ENCODE data around the gene GARIN1A. TPM values are rescaled to one million over a fixed set of nuclear protein-coding genes. Genes with fewer than 3 reads are reported as not detected.
"Not testable (repeated sequence)": the region's sequence is repeated elsewhere in the genome, so short reads cannot be mapped to it uniquely, and the experiment has no call there.

The GARIN1A gene
- total RNA-seq, 1 experiment from 2014 or later: 0.57 TPM

DNA sequence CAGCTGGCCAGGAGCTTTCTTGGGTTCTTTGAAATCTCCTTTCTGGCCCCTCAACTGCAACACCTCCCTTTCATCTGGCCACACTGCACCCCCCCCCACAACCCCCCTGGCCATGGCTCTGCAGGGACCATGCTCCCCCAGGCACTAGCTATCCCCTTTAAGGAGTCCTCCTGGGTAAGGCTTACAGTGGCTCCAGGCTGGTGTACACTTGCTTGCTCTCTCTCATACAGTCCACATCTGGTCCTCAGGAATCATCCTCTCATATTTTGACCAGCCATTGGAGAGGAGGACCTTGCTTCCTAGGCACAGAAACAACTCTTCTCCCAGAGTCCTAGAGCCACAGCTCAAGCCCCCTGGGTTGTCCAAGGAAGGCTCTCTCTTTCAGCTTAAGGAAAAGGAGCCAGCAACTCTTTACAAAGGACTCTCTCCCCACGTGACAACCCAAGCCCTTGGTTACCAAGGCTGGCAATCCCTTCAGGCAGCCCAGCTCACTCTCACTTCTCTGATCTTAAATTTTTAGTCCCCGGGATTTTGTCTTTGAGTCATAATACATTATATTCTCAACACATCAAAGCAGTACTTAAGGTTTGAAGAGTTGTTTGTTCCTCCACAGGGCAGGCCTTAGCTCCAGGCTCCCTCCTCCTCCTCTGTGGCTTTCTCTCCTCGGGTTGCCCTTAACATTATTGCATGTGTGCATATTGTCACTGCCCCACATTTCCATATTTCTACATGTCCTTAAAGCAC, 9.9 kb downstream of the GARIN1A start:
- Histone ChIP-seq H3K27ac (no peak overlapping the region), H3K36me3 (ENCODE audit: low read depth) (no peaks in the 10 kb centered on the region), H3K9me2 (ENCODE audit: insufficient read depth) (no peaks in the 10 kb centered on the region), H3K27me3 (ENCODE audit: insufficient read depth, low read depth) (no peaks in the 10 kb centered on the region), H3K4me2 (no peak overlapping the region), H3K4me1 (replicated peaks; ENCODE audit: insufficient read depth) (no peaks in the 10 kb centered on the region), H4K20me1 (ENCODE audit: insufficient read depth) (no peaks in the 10 kb centered on the region), H2AFZ (no peak overlapping the region), H3K4me3 (no peak overlapping the region), H3K79me2 (ENCODE audit: low read depth) (no peaks in the 10 kb centered on the region), H3K9me3 (ENCODE audit: insufficient read depth, low read depth) (no peaks in the 10 kb centered on the region), H3F3A (ENCODE audit: insufficient read depth, low read depth) (no peaks in the 10 kb centered on the region)
- POLR2A ChIA-PET (ENCODE audit: unreplicated experiment): interaction anchor here (0.6 kb wide), 1 partner anchor 20 kb away, joined by 6 read pairs; no protein-coding TSS in a partner anchor
- TF ChIP-seq CTCF (conservative IDR thresholded peaks at IDR 0.05) (no peak), EZH2 (IDR thresholded peaks at IDR 0.05; ENCODE audit: low read depth) (no peak)
- intact Hi-C loops (cut with micrococcal nuclease; ENCODE audit: unreplicated experiment): no loop called here
- no TSS peak for BruUV-seq (replicated peaks)
- DNase-seq: no peak
- CTCF ChIA-PET: no interaction called here

GRCh38 chr7:128683270-128683669, 11.2 kb downstream of the GARIN1A start:
- H3F3A ChIP-seq (ENCODE audit: insufficient read depth, low read depth); H3K4me2 ChIP-seq; H3K27ac ChIP-seq; CTCF ChIA-PET; H3K9me3 ChIP-seq (ENCODE audit: insufficient read depth, low read depth); H3K27me3 ChIP-seq (ENCODE audit: insufficient read depth, low read depth); DNase-seq; H3K36me3 ChIP-seq (ENCODE audit: low read depth); H4K20me1 ChIP-seq (ENCODE audit: insufficient read depth); BruUV-seq (replicated peaks); H3K9me2 ChIP-seq (ENCODE audit: insufficient read depth); H3K4me3 ChIP-seq; H3K4me1 ChIP-seq (replicated peaks; ENCODE audit: insufficient read depth); POLR2A ChIA-PET (ENCODE audit: unreplicated experiment); intact Hi-C loops (cut with micrococcal nuclease; ENCODE audit: unreplicated experiment); H2AFZ ChIP-seq; H3K79me2 ChIP-seq (ENCODE audit: low read depth): not testable (repeated sequence)

GRCh38 chr7:128683738-128684137, 11.6 kb downstream of the GARIN1A start:
- H3K4me2 ChIP-seq; CTCF ChIA-PET; H3K79me2 ChIP-seq (ENCODE audit: low read depth); H3K9me2 ChIP-seq (ENCODE audit: insufficient read depth); DNase-seq; H2AFZ ChIP-seq; H4K20me1 ChIP-seq (ENCODE audit: insufficient read depth); H3K4me3 ChIP-seq; intact Hi-C loops (cut with micrococcal nuclease; ENCODE audit: unreplicated experiment); H3K27me3 ChIP-seq (ENCODE audit: insufficient read depth, low read depth); BruUV-seq (replicated peaks); H3F3A ChIP-seq (ENCODE audit: insufficient read depth, low read depth); H3K36me3 ChIP-seq (ENCODE audit: low read depth); H3K9me3 ChIP-seq (ENCODE audit: insufficient read depth, low read depth); H3K27ac ChIP-seq; H3K4me1 ChIP-seq (replicated peaks; ENCODE audit: insufficient read depth): not testable (repeated sequence)
- POLR2A ChIA-PET (ENCODE audit: unreplicated experiment): interaction anchor here (0.6 kb wide), 1 partner anchor 248 kb away, joined by 11 read pairs; no protein-coding TSS in a partner anchor

DNA sequence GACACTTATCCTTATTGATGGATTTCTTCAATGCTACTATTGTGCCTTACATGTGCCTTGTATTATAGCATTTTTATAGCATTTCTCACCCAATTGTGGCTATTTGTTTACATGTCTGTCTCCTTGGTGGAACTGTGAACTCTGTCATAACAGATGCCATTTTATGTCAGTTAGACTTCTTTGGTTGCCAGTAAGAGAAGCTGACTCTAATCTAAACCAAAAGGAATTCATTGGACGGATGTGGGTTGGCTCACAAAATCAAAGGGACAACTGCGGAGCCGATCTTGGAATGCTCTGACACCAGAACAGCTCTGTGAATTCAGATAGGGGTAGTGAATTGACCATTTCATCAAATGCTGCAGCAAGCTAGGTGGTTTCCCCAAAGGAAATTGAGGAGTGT, 15.0 kb downstream of the GARIN1A start:
- TF ChIP-seq EZH2 (IDR thresholded peaks at IDR 0.05; ENCODE audit: low read depth): no peak
- no peak for TF ChIP-seq CTCF (conservative IDR thresholded peaks at IDR 0.05)
- Histone ChIP-seq H3K79me2 (ENCODE audit: low read depth) (no peaks in the 10 kb centered on the region), H3K9me2 (ENCODE audit: insufficient read depth) (no peaks in the 10 kb centered on the region), H3K27me3 (ENCODE audit: insufficient read depth, low read depth) (no peaks in the 10 kb centered on the region), H3F3A (ENCODE audit: insufficient read depth, low read depth) (no peaks in the 10 kb centered on the region), H3K4me1 (replicated peaks; ENCODE audit: insufficient read depth) (no peaks in the 10 kb centered on the region), H3K4me3 (no peak overlapping the region), H4K20me1 (ENCODE audit: insufficient read depth) (no peaks in the 10 kb centered on the region), H3K9me3 (ENCODE audit: insufficient read depth, low read depth) (no peaks in the 10 kb centered on the region), H2AFZ (no peak overlapping the region), H3K4me2 (no peak overlapping the region), H3K36me3 (ENCODE audit: low read depth) (no peaks in the 10 kb centered on the region), H3K27ac (no peak overlapping the region)
- no peak for DNase-seq
- ChIA-PET POLR2A (ENCODE audit: unreplicated experiment) (no interaction called here), CTCF (no interaction called here)
- intact Hi-C loops (cut with micrococcal nuclease; ENCODE audit: unreplicated experiment): no loop called here
- BruUV-seq (replicated peaks): no TSS peak
